GM19240 (cell line): ENCODE results near the gene GOT1.

Experiments
- DNase-seq: peaks from one replicate; pipeline ENCODE4 v3.0.0; 2011; ENCODE audit warnings: low spot score; ENCODE audit not compliant: insufficient read length

GOT1 gene

DNA sequence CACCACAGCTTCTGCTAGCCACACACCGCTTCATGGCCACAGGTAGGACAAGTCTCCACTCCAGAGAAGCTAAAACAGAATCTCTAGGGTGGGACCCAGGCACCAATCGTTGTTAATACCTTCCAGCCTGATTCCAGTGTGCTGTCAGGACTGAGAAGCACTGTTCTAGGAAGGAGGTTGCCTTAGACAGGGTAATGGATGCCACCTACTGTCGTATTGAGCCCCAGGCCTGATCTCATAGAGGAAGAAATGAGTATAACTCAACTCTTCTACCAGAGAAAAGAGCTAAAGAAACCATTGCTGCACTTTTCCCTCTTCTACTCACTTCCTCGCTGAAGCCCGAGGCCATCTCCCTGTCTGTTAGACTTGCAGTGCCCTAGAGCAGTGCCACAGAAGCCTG is 69.5 kb downstream of the GOT1 start:
- no peak for DNase-seq

DNA sequence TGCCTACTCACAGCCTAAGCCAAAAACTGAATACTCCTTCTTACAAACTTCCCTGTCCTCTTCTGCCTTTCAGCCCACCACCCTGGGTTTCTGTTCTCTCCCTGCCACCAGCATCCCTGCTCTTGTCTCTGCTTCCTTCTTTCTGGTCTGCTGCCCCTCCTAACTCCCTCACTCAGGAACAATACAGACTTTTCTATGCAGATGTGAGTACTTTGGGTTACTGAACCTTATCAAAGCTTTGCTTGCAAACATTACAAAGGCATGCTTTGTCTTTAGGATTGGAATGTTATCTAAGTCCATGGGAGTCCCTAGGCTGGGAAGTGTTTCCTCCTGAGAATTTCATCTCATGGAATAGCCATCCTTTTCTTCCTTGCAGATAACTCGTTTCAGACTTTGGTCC is 72.3 kb downstream of the GOT1 start:
- DNase-seq = no peak

DNA sequence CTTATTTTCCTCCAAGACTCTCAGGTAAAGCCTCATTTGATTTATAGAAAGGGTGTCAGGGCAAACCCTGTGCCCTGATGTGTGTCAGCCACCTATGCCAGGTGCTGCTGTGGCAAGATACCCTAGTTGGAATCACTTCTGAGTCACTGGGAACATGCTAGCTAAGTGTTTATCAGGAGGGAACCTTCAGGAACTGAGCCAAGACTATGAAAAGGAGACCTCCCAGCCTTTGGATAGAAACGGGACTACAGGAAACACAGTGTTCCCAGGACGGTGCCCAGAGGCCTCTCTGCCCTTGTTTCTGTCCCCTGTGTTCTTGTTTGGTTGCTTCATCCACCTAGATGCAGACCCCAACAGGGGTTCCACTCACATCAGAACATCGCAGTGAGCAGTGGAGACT is 72.7 kb downstream of the GOT1 start:
- DNase-seq = no peak

DNA sequence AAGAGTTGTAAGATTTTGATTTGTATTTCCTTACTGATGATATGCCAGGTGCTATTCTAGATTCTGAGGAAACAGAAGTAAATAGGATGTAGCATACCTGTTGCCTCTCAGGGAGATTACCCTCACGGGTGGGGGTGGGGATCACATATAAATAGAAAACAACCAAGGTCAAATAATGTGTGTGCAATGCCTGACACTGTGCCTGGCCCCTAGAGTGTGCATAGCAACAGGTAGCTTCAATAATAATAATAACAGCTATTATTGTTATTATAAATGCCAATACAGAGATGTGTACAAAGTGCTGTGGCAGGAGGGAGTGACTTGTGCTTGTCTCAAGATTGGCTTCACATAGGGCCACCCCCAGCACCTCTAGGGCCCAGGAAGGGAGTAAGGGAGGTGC is 77.2 kb downstream of the GOT1 start:
- DNase-seq = no peak

- no peak for DNase-seq
These were observed 82.8 kb downstream of the GOT1 start for GRCh38 chr10:99347672-99348071.
